ENCODE results near the gene SPATA1. TPM values are rescaled to one million over a fixed set of nuclear protein-coding genes. Genes with fewer than 3 reads are reported as not detected.

The SPATA1 gene
- total and polyA plus RNA-seq, 5 experiments from 2014 or later, result 2.2 to 2.5 TPM; not detected in 3

Other genes starting within 250 kb of the SPATA1 start
- gene SAMD13, start 204.7 kb upstream of the SPATA1 start, total RNA-seq, result 1 to 10 TPM in 1 of 2 experiments, under 1 TPM in 1; 0.75 to 1.2 TPM
- 1 to 10 TPM in 2 of 3 donors, under 1 TPM in 1; 0.57 to 1.3 (median 1.2) TPM for gene SAMD13, start 204.7 kb upstream of the SPATA1 start, polyA plus RNA-seq
- gene DNASE2B, start 107.9 kb upstream of the SPATA1 start, total RNA-seq, result not detected
- not detected for gene DNASE2B, start 107.9 kb upstream of the SPATA1 start, polyA plus RNA-seq
- gene RPF1, start 27.1 kb upstream of the SPATA1 start, total RNA-seq, result 10 to 100 TPM; 50.2 to 52.4 TPM
- 10 to 100 TPM; 55.2 to 64.2 (median 58.4) TPM for gene RPF1, start 27.1 kb upstream of the SPATA1 start, polyA plus RNA-seq
- gene GNG5, start 195 bp downstream of the SPATA1 start, total RNA-seq, result 10 to 100 TPM; 32.5 to 39.5 TPM
- gene GNG5, start 195 bp downstream of the SPATA1 start, polyA plus RNA-seq, result 100 to 1,000 TPM; 214 to 259 (median 233) TPM
- gene CTBS, start 68.1 kb downstream of the SPATA1 start, total RNA-seq, result 10 to 100 TPM; 18.0 to 19.8 TPM
- 10 to 100 TPM; 16.3 to 21.1 (median 18.2) TPM for gene CTBS, start 68.1 kb downstream of the SPATA1 start, polyA plus RNA-seq
- 10 to 100 TPM in 1 of 2 experiments, 1 to 10 TPM in 1; 9.9 to 11.4 TPM for gene SSX2IP, start 184.1 kb downstream of the SPATA1 start, total RNA-seq
- gene SSX2IP, start 184.1 kb downstream of the SPATA1 start, polyA plus RNA-seq, result 10 to 100 TPM in 1 of 3 donors, 1 to 10 TPM in 2; 6.9 to 10.8 (median 8.1) TPM